ENCODE results near the gene SETD1A.
A peak's percentile ranks its signal among the peaks of the same experiment; 100 is the strongest.
"Not testable (repeated sequence)": the region's sequence is repeated elsewhere in the genome, so short reads cannot be mapped to it uniquely, and the experiment has no call there.

The SETD1A gene

DNA sequence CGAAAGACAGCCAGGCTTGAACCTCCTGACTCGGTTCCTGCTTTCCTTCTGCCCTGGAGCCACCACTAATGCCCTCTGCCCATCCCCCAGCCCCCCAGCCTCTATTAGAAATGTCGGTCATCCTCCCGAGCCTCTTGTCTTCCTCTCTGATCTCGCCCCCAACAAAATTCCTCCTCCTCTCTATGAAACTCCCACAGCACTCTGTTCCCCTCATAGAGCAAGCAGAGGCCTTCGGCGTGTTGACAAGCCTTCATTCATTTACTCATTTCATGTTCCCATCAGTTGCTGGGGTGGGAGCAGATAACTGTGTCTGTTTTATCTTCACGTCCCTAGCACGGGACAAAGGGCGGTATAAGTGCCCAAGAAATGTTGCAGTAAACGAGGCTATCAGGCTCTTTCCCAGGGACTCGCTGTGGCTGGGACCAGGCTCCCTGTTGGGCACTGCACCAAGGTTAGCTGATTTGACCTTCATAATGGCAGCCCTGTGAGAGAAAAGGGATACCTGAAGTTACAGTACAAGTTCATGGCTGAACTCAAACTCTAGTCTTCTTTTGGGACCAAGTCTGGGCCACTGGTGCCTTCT, 26.4 kb upstream of the SETD1A start:
- H3K27me3 ChIP-seq (ENCODE audit: insufficient read depth, poor library complexity, severe bottlenecking): no peaks in the 10 kb centered on the region
- no peak for DNase-seq (ENCODE audit: low read depth in 1 of 2, low spot score in 1 of 2)
- no peak for TF ChIP-seq GABPA (IDR thresholded peaks at IDR 0.05; ENCODE audit: low read depth)
- TF ChIP-seq, protein P1, sequence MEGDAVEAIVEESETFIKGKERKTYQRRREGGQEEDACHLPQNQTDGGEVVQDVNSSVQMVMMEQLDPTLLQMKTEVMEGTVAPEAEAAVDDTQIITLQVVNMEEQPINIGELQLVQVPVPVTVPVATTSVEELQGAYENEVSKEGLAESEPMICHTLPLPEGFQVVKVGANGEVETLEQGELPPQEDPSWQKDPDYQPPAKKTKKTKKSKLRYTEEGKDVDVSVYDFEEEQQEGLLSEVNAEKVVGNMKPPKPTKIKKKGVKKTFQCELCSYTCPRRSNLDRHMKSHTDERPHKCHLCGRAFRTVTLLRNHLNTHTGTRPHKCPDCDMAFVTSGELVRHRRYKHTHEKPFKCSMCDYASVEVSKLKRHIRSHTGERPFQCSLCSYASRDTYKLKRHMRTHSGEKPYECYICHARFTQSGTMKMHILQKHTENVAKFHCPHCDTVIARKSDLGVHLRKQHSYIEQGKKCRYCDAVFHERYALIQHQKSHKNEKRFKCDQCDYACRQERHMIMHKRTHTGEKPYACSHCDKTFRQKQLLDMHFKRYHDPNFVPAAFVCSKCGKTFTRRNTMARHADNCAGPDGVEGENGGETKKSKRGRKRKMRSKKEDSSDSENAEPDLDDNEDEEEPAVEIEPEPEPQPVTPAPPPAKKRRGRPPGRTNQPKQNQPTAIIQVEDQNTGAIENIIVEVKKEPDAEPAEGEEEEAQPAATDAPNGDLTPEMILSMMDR (IDR thresholded peaks at IDR 0.05; ENCODE audit: insufficient read depth, low read length): no peak
- TF ChIP-seq SPI1 (IDR thresholded peaks at IDR 0.05; ENCODE audit: borderline replicate concordance, low read depth): no peak
- no peak for TF ChIP-seq POLR2AphosphoS5 (IDR thresholded peaks at IDR 0.05; ENCODE audit: low read depth)
- TF ChIP-seq, protein P2, sequence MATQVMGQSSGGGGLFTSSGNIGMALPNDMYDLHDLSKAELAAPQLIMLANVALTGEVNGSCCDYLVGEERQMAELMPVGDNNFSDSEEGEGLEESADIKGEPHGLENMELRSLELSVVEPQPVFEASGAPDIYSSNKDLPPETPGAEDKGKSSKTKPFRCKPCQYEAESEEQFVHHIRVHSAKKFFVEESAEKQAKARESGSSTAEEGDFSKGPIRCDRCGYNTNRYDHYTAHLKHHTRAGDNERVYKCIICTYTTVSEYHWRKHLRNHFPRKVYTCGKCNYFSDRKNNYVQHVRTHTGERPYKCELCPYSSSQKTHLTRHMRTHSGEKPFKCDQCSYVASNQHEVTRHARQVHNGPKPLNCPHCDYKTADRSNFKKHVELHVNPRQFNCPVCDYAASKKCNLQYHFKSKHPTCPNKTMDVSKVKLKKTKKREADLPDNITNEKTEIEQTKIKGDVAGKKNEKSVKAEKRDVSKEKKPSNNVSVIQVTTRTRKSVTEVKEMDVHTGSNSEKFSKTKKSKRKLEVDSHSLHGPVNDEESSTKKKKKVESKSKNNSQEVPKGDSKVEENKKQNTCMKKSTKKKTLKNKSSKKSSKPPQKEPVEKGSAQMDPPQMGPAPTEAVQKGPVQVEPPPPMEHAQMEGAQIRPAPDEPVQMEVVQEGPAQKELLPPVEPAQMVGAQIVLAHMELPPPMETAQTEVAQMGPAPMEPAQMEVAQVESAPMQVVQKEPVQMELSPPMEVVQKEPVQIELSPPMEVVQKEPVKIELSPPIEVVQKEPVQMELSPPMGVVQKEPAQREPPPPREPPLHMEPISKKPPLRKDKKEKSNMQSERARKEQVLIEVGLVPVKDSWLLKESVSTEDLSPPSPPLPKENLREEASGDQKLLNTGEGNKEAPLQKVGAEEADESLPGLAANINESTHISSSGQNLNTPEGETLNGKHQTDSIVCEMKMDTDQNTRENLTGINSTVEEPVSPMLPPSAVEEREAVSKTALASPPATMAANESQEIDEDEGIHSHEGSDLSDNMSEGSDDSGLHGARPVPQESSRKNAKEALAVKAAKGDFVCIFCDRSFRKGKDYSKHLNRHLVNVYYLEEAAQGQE (IDR thresholded peaks at IDR 0.05; ENCODE audit: insufficient replicate concordance, low read depth): no peak
- no peak overlapping the region for H3K27ac ChIP-seq (replicated peaks)
- H3K4me3 ChIP-seq (replicated peaks; ENCODE audit: insufficient read depth, low read length): no peak overlapping the region

DNA sequence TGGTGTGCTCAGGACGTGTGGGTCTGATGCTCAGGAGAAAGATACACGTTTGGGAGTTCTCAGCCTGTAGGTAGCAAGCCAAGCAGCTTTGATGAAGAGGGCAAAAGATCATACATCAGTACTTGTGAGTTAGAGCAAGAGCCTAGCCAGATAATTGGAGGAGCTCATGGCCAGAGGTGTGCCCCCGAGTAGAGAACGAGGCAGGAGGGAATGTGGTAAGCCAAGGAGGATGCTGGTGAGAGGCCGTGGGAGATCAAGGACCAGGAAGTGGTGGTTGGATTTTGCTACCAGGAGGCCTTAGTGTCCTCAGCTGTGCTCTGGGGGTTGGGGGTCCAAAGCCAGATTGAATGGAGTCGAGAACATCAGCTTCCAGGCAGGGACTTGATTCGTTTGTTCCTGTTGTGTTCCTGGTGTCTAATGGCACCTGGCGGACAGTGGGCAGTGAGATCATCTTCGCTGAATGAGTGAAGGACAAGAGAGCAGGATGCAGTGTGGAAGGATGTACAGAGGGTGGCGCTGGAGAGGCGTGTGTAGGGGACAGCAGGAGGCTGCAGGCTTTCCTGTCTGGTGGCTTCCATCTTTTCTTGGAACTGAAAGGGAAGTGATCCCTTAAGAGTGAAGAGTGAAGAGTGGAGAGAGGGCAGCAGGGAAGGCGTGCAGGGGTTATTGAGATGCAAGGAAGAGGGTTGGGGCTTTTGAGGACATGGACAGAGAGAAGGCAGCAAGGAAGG, 22.6 kb upstream of the SETD1A start:
- no peak overlapping the region for H3K4me3 ChIP-seq (replicated peaks; ENCODE audit: insufficient read depth, low read length)
- peak; percentile 64 to 73 for DNase-seq (ENCODE audit: low read depth in 1 of 2, low spot score in 1 of 2)
- TF ChIP-seq POLR2AphosphoS5 (IDR thresholded peaks at IDR 0.05; ENCODE audit: low read depth): no peak
- TF ChIP-seq, protein P1 (IDR thresholded peaks at IDR 0.05; ENCODE audit: insufficient read depth, low read length): peak; percentile 70
- no peaks in the 10 kb centered on the region for H3K27me3 ChIP-seq (ENCODE audit: insufficient read depth, poor library complexity, severe bottlenecking)
- no peak overlapping the region for H3K27ac ChIP-seq (replicated peaks)

DNA sequence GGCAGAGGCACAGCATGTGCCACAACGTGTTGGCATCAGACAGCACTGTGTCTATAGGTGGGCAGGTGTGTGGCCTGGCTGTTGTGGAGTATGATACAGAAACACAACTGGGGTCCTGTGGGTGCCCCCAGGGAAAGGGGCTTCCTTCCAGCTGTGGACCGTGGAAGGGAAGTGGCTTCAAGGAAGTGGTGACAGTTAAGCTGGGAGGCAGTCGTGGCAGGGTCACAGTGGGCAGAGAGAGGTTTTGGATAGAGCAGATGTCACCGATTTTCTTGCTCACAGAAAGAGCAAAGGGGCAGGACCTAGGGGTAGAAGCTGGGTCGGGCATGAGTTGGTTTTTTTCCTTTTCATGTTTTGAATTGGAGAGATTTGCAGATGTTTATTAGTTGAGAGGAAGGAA, 19.9 kb upstream of the SETD1A start:
- TF ChIP-seq POLR2AphosphoS5 (IDR thresholded peaks at IDR 0.05; ENCODE audit: low read depth) (0 out of 2 replicates have a peak, but pooled peaks have one; percentile 48), SPI1 (IDR thresholded peaks at IDR 0.05; ENCODE audit: borderline replicate concordance, low read depth) (peak; percentile 50; the same call in 1 of the 2 replicates)
- TF ChIP-seq, protein P2 (IDR thresholded peaks at IDR 0.05; ENCODE audit: insufficient replicate concordance, low read depth): no peak
- Histone ChIP-seq H3K27ac (replicated peaks) (peak overlapping the region; percentile 34), H3K4me3 (replicated peaks; ENCODE audit: insufficient read depth, low read length) (no peak overlapping the region), H3K27me3 (ENCODE audit: insufficient read depth, poor library complexity, severe bottlenecking) (no peaks in the 10 kb centered on the region)
- DNase-seq (ENCODE audit: low read depth in 1 of 2, low spot score in 1 of 2): peak in 1 of 2 experiments; percentile 42

DNA sequence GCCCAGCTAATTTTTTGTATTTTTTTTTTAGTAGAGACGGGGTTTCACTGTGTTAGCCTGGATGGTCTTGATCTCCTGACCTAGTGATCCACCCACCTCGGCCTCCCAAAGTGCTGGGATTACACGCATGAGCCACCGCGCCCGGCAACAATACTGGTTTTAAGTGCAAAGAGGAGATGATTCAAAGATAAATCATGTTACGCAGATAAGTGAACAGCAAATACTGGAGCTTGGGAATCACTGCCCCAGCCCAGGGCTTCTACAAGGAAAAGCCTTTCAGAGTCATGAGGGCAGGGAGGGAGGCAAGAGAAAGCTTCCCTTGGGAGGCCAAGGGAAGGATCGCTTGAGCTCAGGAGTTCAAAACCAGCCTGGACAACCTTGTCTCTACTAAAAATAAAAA, 18.0 kb upstream of the SETD1A start:
- DNase-seq (ENCODE audit: low read depth in 1 of 2, low spot score in 1 of 2); H3K4me3 ChIP-seq (replicated peaks; ENCODE audit: insufficient read depth, low read length); H3K27me3 ChIP-seq (ENCODE audit: insufficient read depth, poor library complexity, severe bottlenecking); H3K27ac ChIP-seq (replicated peaks): not testable (repeated sequence)
